GM10266 (cell line): ENCODE data around the gene PRIM1.
"Not testable (repeated sequence)": the region's sequence is repeated elsewhere in the genome, so short reads cannot be mapped to it uniquely, and the experiment has no call there.

ENCODE experiments used
- DNase-seq: peaks from one replicate; pipeline ENCODE4 v3.0.0; 2012; ENCODE audit errors: extremely low spot score
- TF ChIP-seq, protein P1 (sequence below): IDR thresholded peaks from 2 replicates; pipeline ENCODE4 v1.5.1; 2012; ENCODE audit warnings: mild to moderate bottlenecking, low read depth; ENCODE audit not compliant: control insufficient read depth, insufficient read depth; ENCODE audit errors: missing control alignments

The PRIM1 gene

GRCh38 chr12:56715798-56716197, 36.3 kb downstream of the PRIM1 start:
- no peak for DNase-seq
- TF ChIP-seq, protein P1, sequence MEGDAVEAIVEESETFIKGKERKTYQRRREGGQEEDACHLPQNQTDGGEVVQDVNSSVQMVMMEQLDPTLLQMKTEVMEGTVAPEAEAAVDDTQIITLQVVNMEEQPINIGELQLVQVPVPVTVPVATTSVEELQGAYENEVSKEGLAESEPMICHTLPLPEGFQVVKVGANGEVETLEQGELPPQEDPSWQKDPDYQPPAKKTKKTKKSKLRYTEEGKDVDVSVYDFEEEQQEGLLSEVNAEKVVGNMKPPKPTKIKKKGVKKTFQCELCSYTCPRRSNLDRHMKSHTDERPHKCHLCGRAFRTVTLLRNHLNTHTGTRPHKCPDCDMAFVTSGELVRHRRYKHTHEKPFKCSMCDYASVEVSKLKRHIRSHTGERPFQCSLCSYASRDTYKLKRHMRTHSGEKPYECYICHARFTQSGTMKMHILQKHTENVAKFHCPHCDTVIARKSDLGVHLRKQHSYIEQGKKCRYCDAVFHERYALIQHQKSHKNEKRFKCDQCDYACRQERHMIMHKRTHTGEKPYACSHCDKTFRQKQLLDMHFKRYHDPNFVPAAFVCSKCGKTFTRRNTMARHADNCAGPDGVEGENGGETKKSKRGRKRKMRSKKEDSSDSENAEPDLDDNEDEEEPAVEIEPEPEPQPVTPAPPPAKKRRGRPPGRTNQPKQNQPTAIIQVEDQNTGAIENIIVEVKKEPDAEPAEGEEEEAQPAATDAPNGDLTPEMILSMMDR: no peak

DNA sequence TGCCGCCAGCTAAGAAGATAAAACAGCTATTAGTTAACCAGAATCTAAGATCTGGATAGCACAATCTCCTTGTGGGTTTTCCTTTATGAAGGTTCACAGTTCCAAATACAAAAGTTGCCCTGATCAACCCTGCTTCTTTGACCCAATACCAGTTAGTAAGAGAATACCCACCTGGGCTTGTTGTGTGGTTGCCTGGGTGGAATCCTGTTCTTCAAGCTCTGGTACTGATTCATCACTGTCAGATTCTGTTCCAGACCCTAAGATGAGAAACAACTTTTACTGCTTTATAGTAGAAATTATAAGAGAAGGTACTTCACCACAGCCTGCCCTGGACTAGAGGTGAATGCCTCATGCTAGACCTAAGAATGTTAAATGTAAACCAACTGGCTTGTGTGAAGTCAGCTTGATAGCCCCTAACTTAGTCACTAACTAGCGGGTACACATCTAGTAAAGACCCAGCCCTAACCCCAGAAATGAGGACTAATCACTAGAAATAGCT, 37.6 kb downstream of the PRIM1 start:
- TF ChIP-seq, protein P1: no peak
- no peak for DNase-seq

GRCh38 chr12:56713345-56713744, 38.8 kb downstream of the PRIM1 start:
- TF ChIP-seq, protein P1: no peak
- DNase-seq: no peak

DNA sequence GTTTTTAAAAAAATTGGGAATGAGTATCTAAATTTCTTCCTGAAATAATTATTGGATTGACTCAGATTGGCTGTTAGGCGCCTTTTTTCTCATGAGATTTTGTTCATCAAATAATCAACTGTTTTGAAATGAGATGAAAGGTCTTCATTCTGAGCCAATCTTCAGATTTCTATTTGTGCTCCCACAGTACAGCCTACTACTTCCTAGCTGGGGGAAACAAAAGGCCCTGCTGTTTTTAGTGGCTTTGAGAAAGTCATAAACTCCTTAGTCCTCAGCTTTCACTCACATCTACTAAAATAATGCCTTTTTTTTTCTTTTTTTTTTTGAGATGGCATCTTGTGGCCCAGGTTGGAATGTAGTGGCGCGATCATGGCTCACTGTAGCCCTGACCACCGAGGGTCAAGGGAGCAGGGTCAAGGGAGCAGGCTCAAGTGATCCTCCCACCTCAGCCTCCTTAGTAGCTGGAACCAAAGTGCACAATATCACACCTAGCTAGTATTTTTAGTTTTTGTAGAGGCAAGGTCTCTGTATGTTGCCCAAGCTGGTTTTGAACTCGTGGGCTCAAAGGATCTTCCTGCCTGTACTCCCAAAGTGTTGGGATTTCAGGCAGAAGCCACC, 42.3 kb downstream of the PRIM1 start:
- DNase-seq: no peak
- TF ChIP-seq, protein P1: no peak

- not testable (repeated sequence) for DNase-seq
These were observed 47.6 kb downstream of the PRIM1 start for GRCh38 chr12:56704522-56704921.

DNA sequence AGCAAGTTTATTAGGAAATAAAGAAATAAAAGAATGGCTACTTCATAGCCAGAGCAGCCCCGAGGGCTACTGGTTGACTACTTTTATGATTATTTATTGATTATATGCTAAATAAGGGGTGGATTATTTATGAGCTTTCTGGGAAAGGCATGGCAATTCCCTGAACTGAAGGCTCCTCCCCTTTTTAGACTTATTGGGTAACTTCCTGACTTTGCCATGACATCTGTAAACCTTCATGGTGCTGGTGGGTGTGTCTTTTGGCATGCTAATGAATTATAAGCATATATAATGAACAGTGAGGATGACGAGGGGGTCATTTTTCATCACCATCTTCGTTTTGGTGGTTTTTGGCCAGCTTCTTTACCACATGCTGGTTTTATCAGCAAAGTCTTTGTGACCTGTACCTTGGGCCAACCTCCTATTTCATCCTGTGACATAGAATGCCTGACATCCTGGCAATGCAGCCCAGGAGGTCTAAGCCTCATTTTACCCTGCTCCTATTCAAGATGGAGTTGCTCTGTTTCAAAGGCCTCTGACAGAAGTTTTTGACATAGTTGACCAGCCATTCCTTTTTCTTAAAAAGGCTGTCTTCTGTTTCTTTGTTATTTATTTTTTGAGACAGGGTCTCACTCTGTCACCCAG, 53.0 kb downstream of the PRIM1 start:
- TF ChIP-seq, protein P1: no peak
- no peak for DNase-seq

DNA sequence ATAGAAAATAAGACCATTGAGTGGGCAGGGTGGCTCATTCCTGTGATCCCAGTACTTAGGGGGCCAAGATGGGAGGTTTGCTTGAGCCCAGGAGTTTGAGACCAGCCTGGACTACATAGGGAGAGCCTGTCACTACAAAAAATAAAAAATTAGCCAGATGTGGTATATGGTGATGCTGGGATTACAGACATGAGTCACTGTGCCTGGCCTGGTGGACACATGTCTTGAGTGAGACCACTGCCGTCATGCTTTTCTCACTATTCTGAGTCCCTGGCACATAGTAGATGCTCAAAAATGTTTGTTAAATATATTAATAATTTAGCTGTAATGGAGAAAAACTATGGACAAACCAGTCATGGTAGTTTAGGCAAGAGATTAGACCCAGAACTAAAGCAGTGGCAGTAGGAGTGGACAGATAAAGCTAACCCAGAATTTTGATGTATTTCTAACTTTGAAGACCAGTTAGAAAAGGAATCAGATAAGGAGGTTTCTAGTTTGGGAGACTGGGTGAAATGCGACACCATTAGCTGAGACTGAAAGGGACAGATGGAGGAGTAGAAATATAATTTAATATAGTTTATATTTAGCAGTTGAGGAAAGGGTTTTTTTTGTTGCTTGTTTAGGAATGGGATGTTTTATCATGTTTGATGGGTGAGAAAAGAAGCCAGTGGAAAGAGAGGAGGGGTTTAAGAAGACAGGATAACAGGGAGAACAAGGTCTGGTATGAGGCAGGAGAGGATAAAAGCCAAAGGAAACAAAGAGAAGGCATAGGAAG, 56.6 kb downstream of the PRIM1 start:
- no peak for DNase-seq
- TF ChIP-seq, protein P1: no peak
